OCI-LY3 (cell line): ENCODE results near the gene GLP2R.
"Not testable (repeated sequence)": the region's sequence is repeated elsewhere in the genome, so short reads cannot be mapped to it uniquely, and the experiment has no call there.

Experiments
- H2AFZ ChIP-seq: fragments of 200-600, 300-600 bp; shearing (Covaris generic); 2 replicates; pipeline ENCODE4 v1.6.0; 2014; ENCODE audit warnings: antibody characterized with exemption, low read depth, low read length
- H3K27ac ChIP-seq: fragments of 200-600, 300-600 bp; sonication (generic); 2 replicates; pipeline ENCODE4 v1.5.1; 2014; ENCODE audit warnings: mild to moderate bottlenecking, low read length, moderate library complexity, mixed read lengths
- H3K27me3 ChIP-seq: fragments of 200-600, 300-600 bp; sonication (generic); 2 replicates; pipeline ENCODE4 v1.6.1; 2014; ENCODE audit warnings: low read depth, low read length, mixed read lengths
- H3K36me3 ChIP-seq: fragments of 200-600, 300-600 bp; sonication (generic); replicated peaks from 2 replicates; pipeline ENCODE3; 2014; ENCODE audit warnings: low read depth, low read length, mixed read lengths
- H3K4me1 ChIP-seq: fragments of 300-600, 200-600 bp; sonication (generic); 2 replicates; pipeline ENCODE4 v1.6.1; 2014; ENCODE audit warnings: low read length, mixed read lengths
- H3K4me2 ChIP-seq: fragments of 200-600, 300-600 bp; sonication (generic); 2 replicates; pipeline ENCODE4 v1.6.1; 2014; ENCODE audit warnings: low read length, mixed read lengths
- H3K4me3 ChIP-seq: fragments of 300-600, 200-600 bp; sonication (generic); 2 replicates; pipeline ENCODE4 v1.5.1; 2014; ENCODE audit warnings: antibody characterized with exemption, mild to moderate bottlenecking, low read length, moderate library complexity
- H3K79me2 ChIP-seq: fragments of 300-600, 200-600 bp; shearing (Covaris generic); 2 replicates; pipeline ENCODE4 v1.6.1; 2014; ENCODE audit warnings: mild to moderate bottlenecking, low read length, mixed read lengths
- H3K9ac ChIP-seq: fragments of 300-600, 200-600 bp; shearing (Covaris generic); 2 replicates; pipeline ENCODE4 v1.6.0; 2014; ENCODE audit warnings: mild to moderate bottlenecking, low read length, moderate library complexity
- H3K9me3 ChIP-seq: fragments of 200-600, 300-600 bp; shearing (Covaris generic); 2 replicates; pipeline ENCODE4 v1.6.1; 2014; ENCODE audit warnings: low read length, mixed read lengths; ENCODE audit not compliant: insufficient read depth
- H4K20me1 ChIP-seq: fragments of 200-600, 300-600 bp; sonication (generic); 2 replicates; pipeline ENCODE4 v1.6.1; 2016; ENCODE audit warnings: low read length, mixed read lengths; ENCODE audit not compliant: insufficient read depth
- CTCF ChIP-seq: fragments of 200-600, 300-600 bp; sonication (generic); IDR thresholded peaks from 2 replicates; pipeline ENCODE4 v1.5.1; 2014; ENCODE audit warnings: antibody characterized with exemption, low read length, low read depth
- EZH2phosphoT487 ChIP-seq: fragments of 200-600 bp; shearing (Covaris generic); IDR thresholded peaks from 2 replicates; pipeline ENCODE4 v1.6.1; 2018; ENCODE audit warnings: antibody characterized with exemption, mixed run types, low read depth

Gene GLP2R

GRCh38 chr17:9917131-9917530 lies 91.4 kb downstream of the GLP2R start:
- Histone ChIP-seq H3K9ac (no peak overlapping the region), H3K27ac (no peak overlapping the region), H3K4me1 (no peaks in the 10 kb centered on the region), H4K20me1 (no peaks in the 10 kb centered on the region), H2AFZ (no peak overlapping the region), H3K36me3 (no peaks in the 10 kb centered on the region), H3K4me2 (no peak overlapping the region), H3K4me3 (no peak overlapping the region), H3K79me2 (no peaks in the 10 kb centered on the region), H3K9me3 (no peaks in the 10 kb centered on the region), H3K27me3 (no peaks in the 10 kb centered on the region)
- TF ChIP-seq EZH2phosphoT487 (no peak), CTCF (no peak)

GRCh38 chr17:9917801-9918200 lies 92.1 kb downstream of the GLP2R start:
- H3K79me2 ChIP-seq = no peaks in the 10 kb centered on the region
- no peak overlapping the region for H2AFZ ChIP-seq
- no peak overlapping the region for H3K27ac ChIP-seq
- no peak overlapping the region for H3K9ac ChIP-seq
- H3K4me2 ChIP-seq = no peak overlapping the region
- no peaks in the 10 kb centered on the region for H3K27me3 ChIP-seq
- no peaks in the 10 kb centered on the region for H3K9me3 ChIP-seq
- no peaks in the 10 kb centered on the region for H4K20me1 ChIP-seq
- H3K4me3 ChIP-seq = no peak overlapping the region
- H3K4me1 ChIP-seq = no peaks in the 10 kb centered on the region
- TF ChIP-seq CTCF (no peak), EZH2phosphoT487 (no peak)
- no peaks in the 10 kb centered on the region for H3K36me3 ChIP-seq

GRCh38 chr17:9918352-9918751 lies 92.6 kb downstream of the GLP2R start:
- Histone ChIP-seq H3K79me2 (no peaks in the 10 kb centered on the region), H4K20me1 (no peaks in the 10 kb centered on the region), H3K36me3 (no peaks in the 10 kb centered on the region), H3K27me3 (no peaks in the 10 kb centered on the region), H3K27ac (no peak overlapping the region), H3K9me3 (no peaks in the 10 kb centered on the region), H3K4me1 (no peaks in the 10 kb centered on the region), H3K4me3 (no peak overlapping the region), H3K9ac (no peak overlapping the region), H2AFZ (no peak overlapping the region), H3K4me2 (no peak overlapping the region)
- TF ChIP-seq EZH2phosphoT487 = no peak

- Histone ChIP-seq H3K36me3 (no peaks in the 10 kb centered on the region), H2AFZ (no peak overlapping the region), H3K4me3 (no peak overlapping the region), H3K4me2 (no peak overlapping the region), H3K9me3 (no peaks in the 10 kb centered on the region), H3K9ac (no peak overlapping the region), H3K27ac (no peak overlapping the region), H3K79me2 (no peaks in the 10 kb centered on the region), H3K4me1 (no peaks in the 10 kb centered on the region), H4K20me1 (no peaks in the 10 kb centered on the region), H3K27me3 (no peaks in the 10 kb centered on the region)
- TF ChIP-seq CTCF (no peak), EZH2phosphoT487 (no peak)
These were observed 93.2 kb downstream of the GLP2R start for GRCh38 chr17:9918804-9919352.

- not testable (repeated sequence) for H3K4me2 ChIP-seq, H3K79me2 ChIP-seq, H3K27me3 ChIP-seq, H3K4me3 ChIP-seq, H3K27ac ChIP-seq, H3K36me3 ChIP-seq, H3K9ac ChIP-seq, H3K9me3 ChIP-seq, H2AFZ ChIP-seq, H4K20me1 ChIP-seq, H3K4me1 ChIP-seq
These were observed 95.5 kb downstream of the GLP2R start for GRCh38 chr17:9921216-9921615.
